GM20431 (cell line): Measurements from ENCODE around the gene KDM8.

Experiments used
- in situ Hi-C: fragments of 300-500 bp; cut with MseI, MboI; formaldehyde crosslinking; loops from one replicate; pipeline ENCODE4 v1.15.0; 2020; ENCODE audit warnings: low sequenced_read_pairs; ENCODE audit not compliant: unreplicated experiment

KDM8 gene

GRCh38 chr16:27203507-27204311 is at the start of gene KDM8:
KDM8 (plus strand) TSS chr16:27203526; CDS start chr16:27210124, 6,598 bp downstream.
- in situ Hi-C loops: no loop called here

DNA sequence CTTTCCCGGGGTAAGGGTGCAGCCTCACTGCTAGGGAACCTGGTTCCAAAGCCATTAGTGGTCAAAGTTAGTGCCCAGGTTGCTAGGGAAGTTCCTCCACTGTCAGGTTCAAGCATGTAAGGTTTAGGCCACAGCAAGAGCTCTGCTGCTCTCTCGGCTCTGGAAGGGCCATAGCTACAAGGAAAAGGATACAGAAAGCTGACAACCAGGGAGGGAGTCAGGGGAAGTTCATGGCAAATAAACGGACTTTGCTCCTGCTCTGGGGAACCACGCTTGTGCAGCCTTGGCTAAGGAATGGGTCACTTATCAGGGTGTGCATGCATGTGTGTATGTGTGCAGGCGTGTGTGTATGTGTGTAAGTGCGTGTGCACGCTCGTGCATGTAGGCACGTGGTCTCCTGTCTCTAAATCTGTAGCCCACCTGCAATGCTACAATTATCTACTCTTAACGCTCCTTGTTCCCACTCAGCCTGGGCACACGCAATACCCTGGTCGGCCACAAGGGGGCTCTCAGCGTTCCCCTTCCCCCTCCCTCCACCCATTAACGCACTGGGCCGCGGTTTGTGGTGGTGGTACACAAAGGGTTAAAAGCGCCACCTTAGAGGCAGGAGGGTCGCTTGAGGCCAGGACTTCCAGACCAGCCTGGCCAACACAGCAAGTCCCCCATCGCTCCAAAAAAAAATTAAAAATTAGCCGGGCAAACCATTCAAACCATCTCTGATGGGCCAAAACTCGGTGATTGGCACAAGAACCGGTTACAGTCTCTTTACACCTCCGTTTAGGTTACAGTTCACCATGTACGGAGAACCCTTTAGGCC is 48.4 kb upstream of the KDM8 start:
- in situ Hi-C loops: no loop called here

DNA sequence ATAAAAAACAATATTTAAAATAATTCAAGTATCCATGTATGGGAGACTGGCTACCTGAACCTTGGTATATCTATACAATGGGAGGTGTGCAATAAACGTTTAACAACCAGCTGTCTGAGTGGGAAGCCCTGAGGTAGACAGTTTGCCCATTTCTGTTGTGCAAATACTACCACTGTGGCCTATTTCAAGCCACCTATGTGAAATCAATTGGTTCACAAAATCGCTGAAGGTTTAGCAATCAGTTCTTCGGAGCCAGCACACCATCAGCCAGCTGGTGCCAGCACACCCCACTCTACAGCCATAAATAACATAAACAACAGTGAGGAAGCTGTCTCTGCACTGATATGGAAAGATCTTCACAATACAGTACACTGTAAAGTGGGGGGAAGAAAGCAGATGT is 46.7 kb upstream of the KDM8 start:
- in situ Hi-C loops: no loop called here

DNA sequence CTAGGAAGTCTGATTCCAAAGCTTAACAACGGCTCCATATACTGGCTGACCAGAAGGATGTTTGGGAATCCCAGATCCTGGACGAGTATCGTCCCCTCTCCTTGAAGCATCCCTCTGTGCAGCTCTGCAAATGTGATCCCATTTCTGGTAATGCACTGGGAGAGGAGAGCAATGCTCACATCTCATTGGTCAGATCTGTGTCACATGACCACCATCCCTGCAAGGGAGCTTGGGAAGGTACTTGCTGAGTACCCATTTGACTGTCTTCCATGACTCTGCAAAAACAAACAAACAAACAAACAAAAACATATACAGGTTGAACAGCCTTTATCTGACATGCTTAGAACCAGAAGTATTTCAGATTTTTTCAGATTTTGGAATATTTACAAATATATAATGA is 41.9 kb upstream of the KDM8 start:
- in situ Hi-C loops: no loop called here

DNA sequence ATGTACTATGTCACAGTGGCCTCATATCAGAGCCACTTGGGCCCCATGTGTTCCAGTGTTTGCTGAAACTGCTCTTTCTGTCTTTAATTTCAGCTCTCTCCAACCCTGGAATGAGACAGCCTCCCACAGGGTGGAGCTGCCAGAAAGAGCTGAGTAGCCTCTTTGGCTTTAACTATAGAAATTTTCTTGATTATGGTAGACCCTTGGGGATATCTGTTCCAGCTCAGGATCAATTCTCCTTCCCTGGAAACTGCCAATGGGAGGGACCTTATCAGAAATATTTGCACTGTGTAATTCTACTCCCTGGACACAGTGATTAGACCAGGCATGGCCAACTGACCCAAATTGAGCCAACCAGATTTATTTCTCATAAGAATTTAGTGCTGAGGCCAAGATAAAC is 39.0 kb upstream of the KDM8 start:
- in situ Hi-C loops: no loop called here

DNA sequence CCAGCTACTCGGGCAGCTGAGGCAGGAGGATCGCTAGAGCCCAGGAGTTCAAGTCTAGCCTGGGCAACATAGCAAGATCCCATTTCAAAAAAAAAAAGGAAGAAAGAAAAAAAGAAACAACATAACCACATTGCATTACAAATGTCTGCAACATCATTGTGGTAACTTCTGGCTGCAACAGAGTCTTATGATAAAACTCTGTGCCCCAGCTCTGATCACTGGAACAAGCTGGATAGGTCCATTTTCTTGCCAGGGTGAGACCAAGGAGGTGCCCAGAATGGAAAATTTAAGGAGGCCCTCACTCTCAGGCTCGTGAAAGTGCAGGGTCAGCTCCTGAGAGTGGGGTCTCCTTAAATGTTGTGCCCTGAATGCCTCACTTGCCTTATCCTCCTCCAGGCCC is 37.8 kb upstream of the KDM8 start:
- in situ Hi-C loops: no loop called here

DNA sequence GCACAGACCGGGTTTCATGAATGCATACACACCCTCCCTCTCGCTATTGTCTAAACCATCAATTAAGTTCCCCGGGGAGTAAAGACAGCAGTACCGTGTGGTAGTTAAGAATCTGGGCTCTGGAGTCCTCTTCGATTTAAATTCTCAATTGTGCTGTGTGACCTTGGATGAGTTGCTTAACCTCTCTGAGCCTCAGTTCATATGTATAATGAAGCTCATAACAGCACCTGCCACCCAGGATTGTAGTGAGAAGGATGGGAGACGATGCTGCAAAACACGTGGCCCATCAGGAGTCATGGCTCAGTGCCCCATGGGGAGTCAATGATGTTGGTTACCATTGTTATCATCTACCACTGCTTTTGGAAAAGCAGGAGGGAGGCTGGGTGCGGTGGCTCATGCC is 34.5 kb upstream of the KDM8 start:
- in situ Hi-C loops: no loop called here

DNA sequence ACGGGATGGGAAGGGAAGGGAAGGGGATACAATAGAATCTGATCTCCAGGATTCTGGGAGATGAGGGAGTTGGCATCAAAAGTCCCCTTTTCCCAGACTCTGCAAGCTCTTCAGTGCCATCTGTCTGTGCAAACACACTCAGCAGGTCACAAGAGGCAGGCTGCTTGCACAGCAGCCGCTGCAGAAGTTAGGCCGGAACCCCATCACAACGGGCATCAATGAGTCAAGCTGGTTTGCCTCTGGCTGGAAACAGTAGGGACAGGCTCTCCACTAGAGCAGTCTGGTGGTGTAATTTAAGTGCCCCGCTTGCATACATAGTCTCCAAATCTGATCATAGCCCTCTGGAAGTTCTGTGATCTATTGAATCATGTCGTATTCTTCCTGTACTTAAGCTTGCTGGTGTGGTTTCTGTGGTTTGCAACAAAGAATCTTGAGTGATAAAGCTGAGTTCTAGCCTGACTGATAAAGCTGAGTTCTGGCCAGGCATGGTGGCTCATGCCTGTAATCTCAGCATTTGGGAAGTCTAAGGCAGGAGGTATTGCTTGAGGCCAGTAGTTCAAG is 33.7 kb upstream of the KDM8 start:
- in situ Hi-C loops: loop anchor here (10.0 kb wide), 1 partner anchor 285 kb away; no protein-coding TSS in a partner anchor

- in situ Hi-C loops: loop anchor here (10.0 kb wide), 1 partner anchor 283 kb away; no protein-coding TSS in a partner anchor
Measured at GRCh38 chr16:27171584-27171983, 31.7 kb upstream of the KDM8 start.

- in situ Hi-C loops: loop anchor here (10.0 kb wide), 1 partner anchor 281 kb away; no protein-coding TSS in a partner anchor
Measured at GRCh38 chr16:27174007-27174406, 29.3 kb upstream of the KDM8 start.

GRCh38 chr16:27174798-27175197 is 28.5 kb upstream of the KDM8 start:
- in situ Hi-C loops: loop anchor here (10.0 kb wide), 1 partner anchor 280 kb away; no protein-coding TSS in a partner anchor

DNA sequence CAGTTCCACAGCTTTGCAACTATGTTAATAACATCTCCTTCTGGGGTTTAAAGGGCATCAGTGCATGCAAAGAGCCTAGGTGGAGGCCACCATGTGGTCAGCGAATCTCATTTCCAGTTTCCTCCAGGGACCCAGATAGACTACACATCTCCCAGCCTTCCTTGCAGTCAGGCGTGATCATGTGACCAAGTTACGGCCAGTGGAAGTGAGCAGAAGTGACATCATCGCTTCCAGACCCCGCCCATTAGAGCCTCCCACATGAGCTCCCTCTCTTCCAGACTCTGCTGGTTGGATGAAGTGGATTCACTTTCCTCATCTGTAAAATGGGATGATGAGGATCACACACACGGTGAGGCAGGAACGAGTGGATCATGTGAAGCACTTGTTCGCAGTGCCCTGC is 27.4 kb upstream of the KDM8 start:
- in situ Hi-C loops: loop anchor here (10.0 kb wide), 1 partner anchor 279 kb away; no protein-coding TSS in a partner anchor

DNA sequence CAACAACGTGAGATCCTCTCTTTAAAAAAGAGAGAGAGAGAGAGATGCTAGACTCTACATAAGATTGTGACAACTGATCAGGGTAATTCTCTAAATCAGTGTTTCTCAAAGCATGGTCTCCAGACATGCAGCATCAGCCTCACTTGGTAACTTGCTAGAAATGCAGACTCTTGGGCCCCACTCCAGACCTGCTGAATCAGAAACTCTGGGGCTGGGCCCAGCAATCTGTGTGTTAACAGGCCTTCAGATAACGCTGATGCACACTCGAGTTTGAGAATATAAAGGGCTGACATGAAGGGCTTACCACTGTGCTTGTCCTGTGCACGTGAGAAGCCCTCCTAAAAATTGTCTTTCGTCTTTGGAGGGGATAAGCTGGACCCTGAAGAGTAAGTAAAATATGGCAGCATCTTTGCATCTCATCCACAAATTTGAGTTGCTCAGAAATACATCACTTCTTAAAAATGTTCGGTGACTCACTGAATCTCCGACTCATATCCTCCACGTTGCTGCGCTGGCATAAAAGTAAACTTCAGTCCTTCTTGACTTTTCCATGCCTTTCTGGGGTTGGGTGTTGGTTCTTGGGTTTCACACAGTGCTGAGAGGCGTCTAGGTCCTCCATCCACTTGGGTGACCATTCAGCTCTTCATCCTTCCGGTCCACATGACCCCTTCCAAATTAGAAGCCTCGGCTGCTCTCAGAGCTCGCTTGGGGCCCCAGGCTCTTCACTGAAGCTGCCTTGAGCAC is 26.1 kb upstream of the KDM8 start:
- in situ Hi-C loops: loop anchor here (10.0 kb wide), 1 partner anchor 278 kb away; no protein-coding TSS in a partner anchor

DNA sequence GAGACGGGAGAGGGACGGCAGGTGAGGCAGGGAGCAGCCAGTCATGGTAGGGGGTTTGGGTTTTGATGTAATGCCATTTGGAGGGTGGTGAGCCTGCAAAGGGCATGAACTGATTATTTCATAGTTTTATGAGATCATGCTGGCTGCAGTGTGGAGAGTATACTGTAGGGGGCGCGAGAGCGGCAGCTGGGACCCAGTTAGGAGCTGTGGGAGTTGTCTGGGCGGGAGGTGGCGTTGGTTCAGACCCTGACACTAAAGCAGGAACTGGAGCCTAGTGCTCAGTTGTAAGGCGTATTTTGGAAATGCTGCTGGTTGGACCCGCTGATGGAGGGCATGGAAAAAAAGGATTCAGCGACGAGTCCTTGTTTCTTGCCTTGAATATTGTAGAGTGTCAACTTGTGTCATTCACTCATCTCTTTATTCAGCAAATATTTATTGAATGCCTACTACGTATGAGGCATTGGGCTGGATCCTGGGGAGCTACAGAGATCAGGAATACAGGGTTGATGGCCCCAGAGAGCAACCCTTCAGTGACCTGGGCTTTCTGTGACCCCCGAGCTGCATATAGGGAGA is 23.7 kb upstream of the KDM8 start:
- in situ Hi-C loops: loop anchor here (10.0 kb wide), 1 partner anchor 275 kb away; no protein-coding TSS in a partner anchor

DNA sequence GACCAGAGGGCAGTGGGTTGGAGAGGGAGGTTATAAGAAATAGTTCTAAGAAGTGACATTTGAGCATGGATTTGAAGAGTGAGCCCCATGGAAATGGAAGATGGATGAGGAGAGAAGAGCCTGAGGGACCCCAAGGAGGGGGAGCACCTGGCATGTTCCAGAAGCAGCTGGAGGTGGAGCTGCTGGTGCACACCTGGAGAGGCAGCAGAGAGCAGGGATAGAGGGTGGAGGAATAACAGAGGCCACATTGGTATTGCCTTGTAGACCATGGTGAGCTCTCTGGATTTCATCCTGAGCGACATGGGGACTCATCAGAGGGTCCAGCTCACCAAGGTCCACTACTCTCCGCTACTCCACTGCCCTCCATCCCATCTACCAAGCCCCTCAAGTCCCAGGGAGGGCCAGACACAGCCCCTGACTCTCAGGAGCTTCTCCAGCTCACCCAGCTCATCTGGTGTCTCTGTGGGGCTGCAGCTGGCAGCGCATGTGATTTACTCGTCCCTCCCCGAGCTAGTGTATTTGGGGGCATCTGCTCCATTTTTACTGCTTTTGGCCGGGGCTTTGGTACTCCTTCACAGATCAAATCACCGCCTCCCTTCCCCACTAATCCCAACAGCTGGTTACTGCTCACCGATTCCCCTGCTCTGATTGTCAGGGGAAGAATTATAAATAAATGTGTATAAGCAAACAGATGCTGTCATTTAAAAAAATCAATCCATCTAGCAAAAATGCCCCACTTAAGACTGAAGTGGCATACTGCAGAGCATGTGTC is 22.1 kb upstream of the KDM8 start:
- in situ Hi-C loops: no loop called here

DNA sequence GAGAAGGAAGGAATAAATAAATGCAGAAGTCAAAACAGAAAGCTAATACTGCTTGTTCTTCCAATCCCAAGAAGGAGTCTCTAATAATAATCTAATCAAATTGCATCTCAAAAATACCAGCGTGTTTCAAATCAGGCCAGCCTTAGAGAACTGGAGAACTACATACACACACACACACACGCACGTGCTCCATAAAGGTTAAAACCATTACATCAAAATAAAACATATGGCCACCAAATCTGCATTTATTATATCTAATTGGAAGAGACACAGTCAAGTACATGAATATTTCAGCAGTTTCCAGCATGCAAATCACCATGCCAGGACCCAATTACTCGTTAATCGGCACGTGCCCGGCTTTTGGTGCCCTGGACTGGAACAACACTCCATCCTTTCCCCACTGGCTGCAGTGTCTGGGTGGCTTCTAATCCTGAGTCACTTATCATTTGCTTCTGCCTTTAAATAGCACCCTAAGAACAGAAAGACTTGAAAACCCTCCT is 20.4 kb upstream of the KDM8 start:
- in situ Hi-C loops: no loop called here

DNA sequence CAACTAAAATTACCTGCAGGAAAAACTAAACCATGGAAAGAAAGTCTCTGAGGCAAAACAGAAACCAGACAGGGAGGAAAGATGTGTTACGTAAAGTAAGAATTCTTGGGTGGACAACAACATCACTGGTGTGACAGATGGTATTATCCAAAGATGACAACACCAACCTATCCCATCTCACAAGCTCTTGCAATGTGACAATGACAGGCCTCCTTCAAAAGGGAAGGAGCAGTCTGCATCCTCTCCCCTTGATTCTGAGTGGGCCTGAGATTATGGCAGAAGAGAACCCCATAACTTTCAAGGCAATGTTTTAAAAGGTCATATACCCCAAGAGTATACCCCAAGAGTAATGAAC is 17.6 kb upstream of the KDM8 start:
- in situ Hi-C loops: no loop called here

DNA sequence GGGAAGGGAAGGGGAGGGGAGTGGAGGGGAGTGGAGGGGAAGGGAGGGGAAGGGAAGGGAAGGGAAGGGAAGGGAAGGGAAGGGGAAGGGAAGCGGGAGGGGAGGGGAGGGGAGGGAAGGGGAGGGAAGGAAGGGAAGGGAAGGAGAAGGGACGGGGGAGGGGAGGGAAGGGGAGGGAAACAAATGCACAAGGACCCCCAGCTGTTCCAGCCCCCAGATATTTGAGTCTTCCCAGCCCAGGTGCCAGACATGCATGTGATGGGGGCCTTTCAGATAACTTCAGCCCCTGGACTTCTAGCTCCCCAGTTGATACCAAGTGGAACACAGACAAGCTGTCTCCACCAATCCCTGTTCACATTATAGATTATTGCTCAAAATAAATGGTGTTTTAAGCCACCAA is 14.7 kb upstream of the KDM8 start:
- in situ Hi-C loops: no loop called here
